Posterior vena cava (tissue), 2 donors: ENCODE measurements around the gene RALGPS2. TPM values are rescaled to one million over a fixed set of nuclear protein-coding genes. Genes with fewer than 3 reads are reported as not detected.

ENCODE experiments used
- DNase-seq: peaks from one replicate; pipeline ENCODE4 v3.0.0-alpha.2; 2020; ENCODE audit warnings: low spot score
- intact Hi-C, 2 donors: fragments of 100-400 bp; cut with DNase I; formaldehyde crosslinking; loops; one replicate each; pipeline versions ENCODE4 v1.14.1 to v1.14.2; 2022 to 2023
- long read RNA-seq, 2 donors: library from polyadenylated mRNA; unstranded; transcript quantifications; one replicate each; pipeline ENCODE4 v2.0.0, GENCODE V29; 2020 to 2021
- total RNA-seq, 2 donors: library from RNA; stranded (reverse); fragmentation: NEBNext Ultra II Directional; extraction: Animal tissue kit (Norgen Biotek cat#: 25700); gene quantifications; one replicate each; pipeline ENCODE4 v1.2.1, GENCODE V29; 2021
- donor health status: DM: yes; HTN: yes; CAD: no.
- donor health status: DM: yes; HTN: yes; CAD: no.

RALGPS2 gene, protein sequence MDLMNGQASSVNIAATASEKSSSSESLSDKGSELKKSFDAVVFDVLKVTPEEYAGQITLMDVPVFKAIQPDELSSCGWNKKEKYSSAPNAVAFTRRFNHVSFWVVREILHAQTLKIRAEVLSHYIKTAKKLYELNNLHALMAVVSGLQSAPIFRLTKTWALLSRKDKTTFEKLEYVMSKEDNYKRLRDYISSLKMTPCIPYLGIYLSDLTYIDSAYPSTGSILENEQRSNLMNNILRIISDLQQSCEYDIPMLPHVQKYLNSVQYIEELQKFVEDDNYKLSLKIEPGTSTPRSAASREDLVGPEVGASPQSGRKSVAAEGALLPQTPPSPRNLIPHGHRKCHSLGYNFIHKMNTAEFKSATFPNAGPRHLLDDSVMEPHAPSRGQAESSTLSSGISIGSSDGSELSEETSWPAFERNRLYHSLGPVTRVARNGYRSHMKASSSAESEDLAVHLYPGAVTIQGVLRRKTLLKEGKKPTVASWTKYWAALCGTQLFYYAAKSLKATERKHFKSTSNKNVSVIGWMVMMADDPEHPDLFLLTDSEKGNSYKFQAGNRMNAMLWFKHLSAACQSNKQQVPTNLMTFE
- total RNA-seq: 1 to 10 TPM; 7.4 to 7.9 TPM
- long read RNA-seq, donor 1, full-length matches to known transcripts: 1 of 4 reads
- long read RNA-seq, donor 1, partial matches to known transcripts: 0 of 4 reads
- long read RNA-seq, donor 1, other reads (novel, unspliced or antisense): 3 of 4 reads
- long read RNA-seq, donor 2, partial matches to known transcripts: 4 of 5 reads
- long read RNA-seq, donor 2, other reads (novel, unspliced or antisense): 1 of 5 reads

DNA sequence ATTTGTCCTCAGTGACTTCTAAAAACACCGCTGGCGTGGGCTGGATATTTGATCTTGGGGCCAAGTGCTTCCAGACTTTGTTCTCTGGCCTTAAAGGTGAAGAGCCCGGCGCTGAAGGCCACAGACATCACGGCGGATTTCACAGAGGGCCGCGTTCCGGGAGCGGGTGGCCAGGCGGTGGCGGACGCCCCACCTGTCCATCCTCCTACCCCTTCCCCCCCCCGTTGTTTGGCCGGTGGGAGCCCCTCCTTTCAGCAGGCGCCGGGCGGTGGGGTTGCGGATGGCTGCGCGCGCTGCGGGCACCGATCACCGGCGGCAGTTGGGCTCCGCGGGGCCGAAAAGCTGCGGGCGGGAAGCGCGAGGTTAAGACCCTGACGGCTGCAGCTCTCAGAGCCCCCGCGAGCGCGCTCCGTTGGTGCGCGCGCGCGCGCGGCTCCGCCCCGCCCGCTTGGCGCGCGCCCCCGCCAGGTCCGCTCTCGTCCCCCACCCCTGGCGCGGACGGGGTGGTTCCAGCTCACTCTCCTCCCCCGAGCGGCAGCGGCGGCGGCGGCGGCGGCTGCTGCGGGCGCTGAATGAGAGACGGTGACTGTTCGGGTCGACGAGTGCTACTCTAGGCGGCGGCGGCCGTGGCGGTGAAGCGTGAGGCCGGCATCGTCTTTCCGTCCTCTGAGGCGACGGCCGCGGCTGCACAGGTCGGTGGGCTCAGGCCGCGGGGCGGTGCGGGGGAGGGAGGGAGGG is at the start of gene RALGPS2:
Gene RALGPS2, plus strand, starts transcription at position 517 of the 738 bp plus-strand sequence. CDS start 51,521 bp downstream, outside the sequence.
- intact Hi-C loops: no loop called here
- peak; percentile 84 for DNase-seq

GRCh38 chr1:178679237-178679636 is 45.8 kb upstream of the RALGPS2 start:
- intact Hi-C loops: no loop called here
- no peak for DNase-seq

- intact Hi-C loops: no loop called here
- no peak for DNase-seq
Observed at GRCh38 chr1:178682429-178682828, 42.6 kb upstream of the RALGPS2 start.

DNA sequence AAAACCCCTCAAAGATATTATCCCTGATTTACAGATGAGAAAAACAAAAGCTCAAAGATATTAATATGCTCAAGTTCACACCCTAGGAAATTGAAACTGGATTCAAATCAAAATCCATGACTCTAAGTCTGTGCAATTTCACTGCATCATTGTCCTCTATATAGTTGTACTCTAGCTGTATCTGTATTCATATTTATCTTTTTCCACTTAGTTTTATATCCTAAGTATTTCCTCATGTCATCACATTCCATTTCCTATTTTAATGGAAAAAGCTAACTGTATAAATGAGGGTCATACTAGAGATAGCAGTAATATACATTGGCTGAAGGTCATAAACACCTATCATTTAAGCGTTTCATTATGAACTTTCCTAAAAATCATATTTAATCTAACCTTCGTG is 42.2 kb upstream of the RALGPS2 start:
- no peak for DNase-seq
- intact Hi-C loops: no loop called here

GRCh38 chr1:178683291-178683690 is 41.8 kb upstream of the RALGPS2 start:
- intact Hi-C loops: no loop called here

GRCh38 chr1:178684111-178684510 is 40.9 kb upstream of the RALGPS2 start:
- intact Hi-C loops: no loop called here
- DNase-seq: no peak

More at GRCh38 chr1:178683291-178683690, 41.8 kb upstream of the RALGPS2 start:
- no peak for DNase-seq

DNA sequence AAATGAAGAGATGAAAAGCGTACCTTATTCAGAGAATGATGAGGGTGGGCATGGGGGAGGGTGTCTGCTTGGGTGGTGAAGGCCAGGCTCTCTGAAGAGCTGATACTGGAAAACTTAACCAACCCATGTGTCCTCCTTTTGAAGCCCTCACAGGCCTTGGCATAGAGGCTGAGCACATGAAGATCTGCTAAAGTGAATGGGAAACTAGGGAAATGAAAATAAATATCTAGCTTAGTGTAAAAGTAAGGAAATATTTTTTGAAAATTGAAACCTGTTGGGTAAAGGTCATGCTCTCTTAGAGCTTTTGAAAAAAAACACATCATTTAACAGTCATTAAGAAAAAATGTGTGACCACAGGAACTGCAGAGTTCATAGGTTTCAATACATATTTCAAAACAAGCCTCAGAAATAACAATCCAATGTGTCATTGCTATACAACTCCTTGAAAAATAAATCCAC is 40.5 kb upstream of the RALGPS2 start:
- no peak for DNase-seq
- intact Hi-C loops: no loop called here

GRCh38 chr1:178686407-178686806 is 38.6 kb upstream of the RALGPS2 start:
- intact Hi-C loops: no loop called here
- no peak for DNase-seq

DNA sequence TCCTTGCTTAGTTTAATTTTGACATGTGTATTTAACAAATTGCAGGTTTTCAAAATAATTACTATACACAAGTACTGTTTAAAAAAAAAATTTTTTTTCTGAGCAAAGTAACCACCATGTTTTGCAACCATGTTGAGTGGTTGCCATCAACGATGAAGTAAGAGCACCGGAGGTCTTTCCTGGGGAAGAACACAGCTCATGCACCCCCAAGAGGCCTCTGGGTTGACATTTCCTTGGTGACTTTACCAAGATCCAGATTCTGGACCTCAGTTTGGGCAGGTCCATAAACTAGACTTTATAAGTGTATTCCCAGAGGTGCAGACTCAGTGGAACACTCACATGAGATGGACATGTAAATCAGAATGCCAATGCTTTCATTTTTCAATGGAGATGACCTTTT is 36.8 kb upstream of the RALGPS2 start:
- no peak for DNase-seq
- intact Hi-C loops: no loop called here

- intact Hi-C loops: no loop called here
- no peak for DNase-seq
Observed at GRCh38 chr1:178689769-178690168, 35.3 kb upstream of the RALGPS2 start.

- intact Hi-C loops: no loop called here
- no peak for DNase-seq
Observed at GRCh38 chr1:178690496-178690895, 34.5 kb upstream of the RALGPS2 start.

DNA sequence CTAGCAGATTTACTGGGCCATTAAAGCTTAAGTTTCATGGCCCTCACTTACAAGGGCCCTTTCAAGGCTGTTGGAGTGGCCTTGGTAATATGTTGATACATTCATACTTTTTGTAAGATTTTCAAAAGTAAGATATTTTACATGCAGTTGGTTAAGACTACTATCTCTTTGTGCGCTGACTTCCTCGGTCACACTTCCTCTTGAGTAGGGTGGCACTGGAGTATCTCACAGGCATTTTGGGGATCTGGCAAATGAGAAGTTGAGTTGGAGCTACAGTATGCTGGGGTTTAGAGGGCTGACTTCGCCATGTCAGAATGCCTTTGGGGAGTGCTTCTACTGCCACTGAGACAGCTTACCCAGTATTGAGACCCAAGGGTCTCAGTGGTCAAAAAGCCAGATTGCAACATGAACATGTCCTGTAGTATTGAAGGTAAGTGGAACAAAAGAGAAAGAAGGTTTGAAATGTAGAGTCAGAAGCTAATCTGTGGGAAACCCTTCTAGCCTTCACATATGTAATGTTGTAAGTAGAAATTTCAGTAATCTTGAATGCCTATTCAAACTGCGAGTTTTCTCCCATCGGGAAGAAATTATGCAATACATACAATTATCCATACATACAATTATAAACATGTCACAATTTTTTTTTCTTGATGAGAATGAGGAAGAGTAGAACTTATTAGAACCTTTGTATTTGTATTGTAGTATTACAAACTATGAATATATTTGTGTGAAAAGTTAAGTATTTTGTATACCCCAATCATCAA is 32.3 kb upstream of the RALGPS2 start:
- intact Hi-C loops: no loop called here
- DNase-seq: no peak

GRCh38 chr1:178693366-178693765 is 31.7 kb upstream of the RALGPS2 start:
- no peak for DNase-seq
- intact Hi-C loops: no loop called here

DNA sequence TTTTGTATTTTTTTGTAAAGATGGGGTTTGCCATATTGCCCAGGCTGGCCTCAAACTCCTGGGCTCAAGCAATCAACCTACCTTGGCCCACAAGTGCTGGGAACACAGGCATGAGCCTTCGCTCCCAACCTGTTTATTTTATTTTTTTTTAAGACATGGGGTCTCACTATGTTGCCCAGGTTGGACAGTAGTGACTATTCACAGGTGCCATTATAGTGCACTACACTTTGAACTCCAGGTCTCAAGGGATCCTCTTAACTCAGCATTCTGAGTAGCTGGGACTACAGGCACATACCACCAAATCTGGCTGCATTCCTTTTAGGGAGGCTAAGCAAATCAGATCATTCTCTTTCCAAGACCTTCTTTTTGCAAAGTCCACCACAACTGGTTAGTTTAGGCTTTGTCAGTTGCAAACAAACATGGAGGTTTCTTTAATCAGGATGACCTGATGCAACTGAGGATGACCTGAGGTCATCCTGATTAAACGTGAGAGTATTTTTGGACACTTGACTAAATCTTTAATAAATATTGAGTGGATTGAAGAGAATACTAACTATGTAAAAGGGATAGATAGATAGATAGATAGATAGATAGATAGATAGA is 30.0 kb upstream of the RALGPS2 start:
- intact Hi-C loops: no loop called here

DNA sequence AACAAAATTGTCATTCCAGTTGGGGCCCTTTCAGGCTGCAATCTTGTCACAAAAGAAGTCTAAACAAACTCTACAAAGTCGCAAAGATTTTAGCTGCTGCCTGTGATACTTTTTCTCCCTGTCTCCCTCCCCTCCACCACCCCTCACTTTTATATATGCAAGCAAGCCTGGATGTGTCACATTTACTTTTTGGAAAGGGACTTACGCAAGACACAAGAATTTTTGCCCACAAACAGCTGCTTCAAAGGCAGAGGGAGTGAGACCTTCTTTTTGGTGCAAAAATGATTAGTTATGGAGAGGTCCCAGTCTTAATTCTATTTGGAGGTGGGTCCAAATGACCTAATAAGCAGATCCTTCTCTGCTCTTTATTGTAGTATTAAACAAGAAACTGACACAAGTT is 22.9 kb upstream of the RALGPS2 start:
- no peak for DNase-seq
- intact Hi-C loops: no loop called here

More for the DNA sequence above, 30.0 kb upstream of the RALGPS2 start:
- DNase-seq: no peak

DNA sequence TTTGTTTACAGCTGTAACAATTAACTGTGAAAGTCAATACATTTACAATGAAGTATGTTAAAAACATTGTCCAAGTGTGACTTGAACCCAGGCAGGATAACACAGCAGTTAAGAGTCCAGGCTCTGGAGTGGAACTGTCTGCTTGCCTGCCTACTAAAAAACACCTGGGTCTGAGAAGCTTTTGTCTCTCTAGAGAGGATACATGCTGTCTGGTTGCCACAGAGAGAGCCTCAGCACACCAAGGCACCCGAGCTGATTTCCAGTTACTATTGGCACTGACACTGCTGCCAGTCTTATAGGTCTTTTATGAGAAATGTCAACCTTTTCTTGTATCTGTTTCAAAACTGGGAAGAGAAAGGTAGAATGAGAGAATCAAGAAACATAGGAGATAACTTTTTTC is 20.2 kb upstream of the RALGPS2 start:
- DNase-seq: no peak
- intact Hi-C loops: no loop called here

- intact Hi-C loops: no loop called here
- DNase-seq: no peak
Observed at GRCh38 chr1:178706432-178706831, 18.6 kb upstream of the RALGPS2 start.

- intact Hi-C loops: no loop called here
Observed at GRCh38 chr1:178713259-178713658, 11.8 kb upstream of the RALGPS2 start.

GRCh38 chr1:178714453-178714852 is 10.6 kb upstream of the RALGPS2 start:
- intact Hi-C loops: no loop called here
- no peak for DNase-seq

More at GRCh38 chr1:178713259-178713658, 11.8 kb upstream of the RALGPS2 start:
- no peak for DNase-seq
